TTC549 (cell line): Measurements from ENCODE around the gene TTLL13.

Experiments used
- FAIRE-seq: peaks from 2 replicates; lab custom pipeline; 2012; peaks lifted over from hg19 to GRCh38; lab: Jason Lieb, UNC

TTLL13 gene

DNA sequence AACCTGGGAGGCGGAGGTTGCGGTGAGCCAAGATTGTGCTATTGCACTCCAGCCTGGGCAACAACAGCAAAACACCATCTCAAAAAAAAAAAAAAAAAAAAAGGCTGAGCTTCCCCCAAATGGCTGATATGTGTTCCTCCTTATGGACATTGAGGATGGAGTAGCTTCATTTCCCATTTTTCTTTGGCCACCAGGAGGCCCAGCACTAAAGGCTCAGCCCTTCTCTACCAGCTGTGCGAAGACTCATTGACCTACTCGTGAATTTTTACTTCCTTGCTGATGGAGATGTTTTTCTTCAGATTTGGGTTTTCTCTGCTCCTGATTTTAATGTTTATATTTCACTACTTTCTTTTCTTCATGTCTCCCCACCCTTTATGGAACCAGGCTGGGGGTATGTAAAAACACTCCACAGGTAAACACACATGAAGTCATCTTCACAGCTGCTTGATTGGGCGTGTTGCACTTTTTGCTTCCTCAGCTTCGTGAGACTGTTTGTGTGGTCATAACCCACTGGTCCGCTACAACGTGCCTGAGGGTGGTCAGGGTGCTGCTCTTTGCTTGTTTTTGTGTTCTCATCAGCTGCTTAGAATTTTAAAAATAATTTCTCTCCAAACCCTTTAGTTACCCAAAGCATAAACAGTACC lies 34.7 kb upstream of the TTLL13 start:
- no peak for FAIRE-seq

DNA sequence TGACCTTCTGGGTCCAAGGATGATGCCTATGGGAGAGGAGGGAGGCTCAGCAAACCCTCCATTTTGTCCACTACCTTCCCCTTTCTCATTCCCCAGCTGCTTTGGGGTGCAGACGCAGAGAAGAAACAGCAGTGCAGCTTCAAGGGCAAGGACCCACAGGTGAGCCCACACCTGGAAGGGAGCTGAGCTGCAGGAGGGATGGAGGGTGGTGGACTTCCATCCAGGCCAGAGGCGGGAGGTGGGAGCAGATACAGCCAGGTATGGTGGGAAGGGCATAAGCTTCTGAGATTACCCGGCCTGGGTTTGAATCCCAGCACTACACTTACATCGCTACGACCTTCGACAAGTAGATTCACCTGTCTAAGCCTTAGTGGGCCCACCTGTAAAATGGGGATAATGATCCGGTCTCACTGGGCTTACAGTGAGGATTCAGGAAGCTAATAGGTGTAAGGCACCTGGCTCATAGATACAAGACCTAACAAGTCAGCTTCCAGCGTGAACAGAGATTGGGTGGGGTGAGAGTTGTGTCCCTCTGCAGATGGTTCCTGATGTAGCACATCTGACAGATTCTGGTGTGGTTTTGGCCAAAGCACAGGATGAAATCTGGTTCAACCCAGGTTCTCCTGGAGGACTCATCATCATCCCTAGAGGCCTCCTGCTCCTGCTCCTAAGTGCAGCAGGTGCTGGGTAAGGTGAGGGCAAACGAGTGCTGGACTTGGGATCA lies 31.5 kb upstream of the TTLL13 start:
- FAIRE-seq = no peak

DNA sequence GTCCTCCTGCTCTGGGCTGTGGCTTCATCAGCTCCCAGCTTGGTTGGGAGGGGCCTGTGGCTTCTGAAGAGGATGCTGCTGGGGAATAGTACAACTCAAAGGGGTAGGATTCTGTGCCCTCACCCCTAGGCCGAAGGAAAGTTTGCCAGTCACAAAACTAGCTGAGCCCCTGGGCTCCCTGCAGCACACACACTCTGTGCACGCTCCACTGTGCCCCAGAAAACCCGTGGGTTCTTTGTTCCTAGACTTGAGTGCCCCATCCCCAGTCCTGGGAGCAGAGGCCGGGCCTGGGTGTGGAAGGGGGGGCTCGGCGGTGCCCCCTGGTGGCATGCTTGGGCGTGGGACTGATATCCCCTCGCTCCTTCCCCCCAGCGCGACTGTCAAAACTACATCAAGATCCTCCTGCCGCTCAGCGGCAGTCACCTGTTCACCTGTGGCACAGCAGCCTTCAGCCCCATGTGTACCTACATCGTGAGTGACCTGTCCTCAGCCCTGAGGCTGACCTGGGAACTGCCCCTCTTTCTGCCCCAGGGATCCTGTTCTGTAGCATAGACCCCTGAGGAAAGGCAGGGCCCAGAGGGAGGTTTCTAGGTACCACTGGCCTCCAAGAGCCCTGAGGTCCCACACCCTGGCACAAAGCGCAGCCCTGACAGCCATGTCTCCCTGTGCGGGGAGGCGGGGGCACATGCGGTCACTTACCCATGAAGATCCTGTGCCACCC lies 29.8 kb upstream of the TTLL13 start:
- no peak for FAIRE-seq

DNA sequence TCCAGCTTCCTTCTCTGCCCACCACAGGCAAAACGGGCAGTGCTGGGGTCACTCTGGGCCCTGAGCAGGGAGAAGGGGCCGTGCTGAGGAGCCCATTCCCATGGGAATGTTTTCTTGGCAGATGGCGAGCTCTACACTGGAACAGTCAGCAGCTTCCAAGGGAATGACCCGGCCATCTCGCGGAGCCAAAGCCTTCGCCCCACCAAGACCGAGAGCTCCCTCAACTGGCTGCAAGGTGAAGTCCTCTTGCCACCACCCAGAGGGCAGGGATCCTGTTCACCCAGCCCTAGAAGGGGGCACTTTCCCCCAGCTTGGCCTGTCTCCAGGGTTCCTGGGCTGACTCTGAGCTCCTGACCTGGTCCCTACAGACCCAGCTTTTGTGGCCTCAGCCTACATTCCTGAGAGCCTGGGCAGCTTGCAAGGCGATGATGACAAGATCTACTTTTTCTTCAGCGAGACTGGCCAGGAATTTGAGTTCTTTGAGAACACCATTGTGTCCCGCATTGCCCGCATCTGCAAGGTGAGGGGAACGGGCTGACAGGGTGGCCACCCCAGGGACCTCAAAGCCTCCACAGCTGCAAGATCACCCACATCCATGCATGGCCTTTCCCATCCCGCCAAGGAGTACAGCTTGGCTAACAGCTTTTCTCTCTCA lies 28.0 kb upstream of the TTLL13 start:
- FAIRE-seq = no peak

DNA sequence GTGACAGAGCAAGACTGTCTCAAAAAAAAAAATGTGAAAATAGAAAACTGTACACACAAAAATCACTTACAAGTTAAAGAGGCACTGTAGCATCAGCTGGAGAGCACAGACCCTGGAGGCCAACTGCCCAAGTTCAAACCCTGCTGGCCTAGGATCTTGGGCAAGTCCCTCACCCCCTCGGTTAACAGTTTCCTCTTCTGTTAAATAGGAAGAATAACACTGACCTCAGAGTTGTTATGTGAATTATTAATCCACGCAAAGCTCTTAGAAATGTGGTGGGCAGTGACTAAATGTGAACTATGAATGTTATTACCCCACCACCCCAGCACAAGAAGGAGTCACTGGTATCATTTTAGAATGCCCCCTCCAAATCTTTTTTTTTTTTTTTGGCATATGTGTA lies 26.8 kb upstream of the TTLL13 start:
- FAIRE-seq = no peak

DNA sequence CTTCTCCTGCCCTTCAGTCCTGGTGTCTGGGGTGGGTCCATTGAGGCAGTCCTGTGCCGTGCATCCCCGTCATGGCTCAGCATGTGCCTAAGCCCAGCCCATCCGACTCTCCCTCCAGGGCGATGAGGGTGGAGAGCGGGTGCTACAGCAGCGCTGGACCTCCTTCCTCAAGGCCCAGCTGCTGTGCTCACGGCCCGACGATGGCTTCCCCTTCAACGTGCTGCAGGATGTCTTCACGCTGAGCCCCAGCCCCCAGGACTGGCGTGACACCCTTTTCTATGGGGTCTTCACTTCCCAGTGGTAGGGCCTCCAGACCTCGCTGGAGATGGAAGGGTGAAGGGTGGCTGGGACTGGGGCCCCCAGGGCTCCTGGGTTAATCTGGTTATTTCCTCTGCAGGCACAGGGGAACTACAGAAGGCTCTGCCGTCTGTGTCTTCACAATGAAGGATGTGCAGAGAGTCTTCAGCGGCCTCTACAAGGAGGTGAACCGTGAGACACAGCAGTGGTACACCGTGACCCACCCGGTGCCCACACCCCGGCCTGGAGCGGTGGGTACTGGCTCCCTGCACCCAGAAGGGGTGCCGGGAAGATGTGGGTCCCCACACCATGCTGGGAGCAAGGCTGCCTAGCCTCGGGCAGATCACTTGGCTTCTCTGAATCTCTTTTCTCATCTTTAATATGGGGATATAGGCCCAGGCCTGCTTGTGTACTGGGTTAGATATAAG lies 25.8 kb upstream of the TTLL13 start:
- no peak for FAIRE-seq

DNA sequence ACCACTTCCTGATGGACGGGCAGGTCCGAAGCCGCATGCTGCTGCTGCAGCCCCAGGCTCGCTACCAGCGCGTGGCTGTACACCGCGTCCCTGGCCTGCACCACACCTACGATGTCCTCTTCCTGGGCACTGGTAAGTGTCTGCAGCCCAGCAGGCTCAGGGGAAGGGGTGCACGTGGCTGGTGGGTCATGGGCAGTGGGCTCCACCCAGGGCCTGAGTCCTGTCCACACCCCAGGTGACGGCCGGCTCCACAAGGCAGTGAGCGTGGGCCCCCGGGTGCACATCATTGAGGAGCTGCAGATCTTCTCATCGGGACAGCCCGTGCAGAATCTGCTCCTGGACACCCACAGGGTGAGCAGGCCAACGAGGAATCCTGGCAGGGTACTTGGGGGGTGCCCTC lies 24.3 kb upstream of the TTLL13 start:
- no peak for FAIRE-seq

DNA sequence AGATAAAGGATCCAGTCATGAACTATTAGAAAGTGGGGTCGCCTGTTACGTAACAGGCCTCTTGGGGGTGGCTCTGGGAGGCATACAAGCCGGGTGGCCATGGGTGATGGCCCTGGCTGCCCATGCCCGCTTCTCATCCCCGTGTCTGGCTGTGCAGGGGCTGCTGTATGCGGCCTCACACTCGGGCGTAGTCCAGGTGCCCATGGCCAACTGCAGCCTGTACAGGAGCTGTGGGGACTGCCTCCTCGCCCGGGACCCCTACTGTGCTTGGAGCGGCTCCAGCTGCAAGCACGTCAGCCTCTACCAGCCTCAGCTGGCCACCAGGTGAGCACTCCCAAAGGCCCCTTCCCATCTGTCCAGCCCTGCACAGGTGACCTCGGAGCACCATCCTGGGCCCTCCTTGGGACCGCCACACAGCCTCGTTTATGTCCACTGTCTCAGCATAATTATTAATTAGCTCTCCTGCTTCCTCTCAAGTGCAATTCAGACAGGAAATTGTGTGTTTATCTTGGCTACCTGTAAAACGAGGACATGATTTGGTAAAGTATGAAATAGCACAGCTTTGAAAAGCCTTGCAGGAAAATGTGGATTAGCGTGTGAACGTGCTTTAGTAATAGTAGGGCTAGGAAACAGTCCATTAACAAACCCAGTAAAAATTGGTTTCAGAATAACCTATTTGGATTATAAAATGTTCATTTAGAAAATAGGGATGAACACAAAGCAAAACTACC lies 23.7 kb upstream of the TTLL13 start:
- FAIRE-seq = no peak

DNA sequence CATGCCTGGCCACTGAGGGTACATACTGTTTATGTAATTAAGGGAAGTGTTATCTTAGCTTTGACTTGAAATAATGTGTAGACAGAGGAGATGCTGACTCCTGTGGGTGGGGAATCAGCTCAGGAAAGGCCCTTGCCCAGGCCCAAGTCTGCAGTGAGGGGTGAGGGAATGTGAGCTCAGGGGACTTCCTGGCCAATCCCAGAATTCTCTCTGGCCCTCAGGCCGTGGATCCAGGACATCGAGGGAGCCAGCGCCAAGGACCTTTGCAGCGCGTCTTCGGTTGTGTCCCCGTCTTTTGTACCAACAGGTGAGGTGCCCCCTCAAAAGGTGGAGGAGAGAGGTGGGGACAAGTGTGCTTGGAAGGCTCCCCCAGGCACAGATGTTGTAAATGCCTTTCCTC lies 22.0 kb upstream of the TTLL13 start:
- FAIRE-seq = no peak

DNA sequence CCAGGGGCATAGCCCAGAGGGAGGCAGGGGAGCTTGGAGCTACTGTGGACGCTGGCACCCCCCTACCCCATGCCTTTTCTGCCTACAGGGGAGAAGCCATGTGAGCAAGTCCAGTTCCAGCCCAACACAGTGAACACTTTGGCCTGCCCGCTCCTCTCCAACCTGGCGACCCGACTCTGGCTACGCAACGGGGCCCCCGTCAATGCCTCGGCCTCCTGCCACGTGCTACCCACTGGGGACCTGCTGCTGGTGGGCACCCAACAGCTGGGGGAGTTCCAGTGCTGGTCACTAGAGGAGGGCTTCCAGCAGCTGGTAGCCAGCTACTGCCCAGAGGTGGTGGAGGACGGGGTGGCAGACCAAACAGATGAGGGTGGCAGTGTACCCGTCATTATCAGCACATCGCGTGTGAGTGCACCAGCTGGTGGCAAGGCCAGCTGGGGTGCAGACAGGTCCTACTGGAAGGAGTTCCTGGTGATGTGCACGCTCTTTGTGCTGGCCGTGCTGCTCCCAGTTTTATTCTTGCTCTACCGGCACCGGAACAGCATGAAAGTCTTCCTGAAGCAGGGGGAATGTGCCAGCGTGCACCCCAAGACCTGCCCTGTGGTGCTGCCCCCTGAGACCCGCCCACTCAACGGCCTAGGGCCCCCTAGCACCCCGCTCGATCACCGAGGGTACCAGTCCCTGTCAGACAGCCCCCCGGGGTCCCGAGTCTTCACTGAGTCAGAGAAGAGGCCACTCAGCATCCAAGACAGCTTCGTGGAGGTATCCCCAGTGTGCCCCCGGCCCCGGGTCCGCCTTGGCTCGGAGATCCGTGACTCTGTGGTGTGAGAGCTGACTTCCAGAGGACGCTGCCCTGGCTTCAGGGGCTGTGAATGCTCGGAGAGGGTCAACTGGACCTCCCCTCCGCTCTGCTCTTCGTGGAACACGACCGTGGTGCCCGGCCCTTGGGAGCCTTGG lies 21.3 kb upstream of the TTLL13 start:
- FAIRE-seq = no peak

DNA sequence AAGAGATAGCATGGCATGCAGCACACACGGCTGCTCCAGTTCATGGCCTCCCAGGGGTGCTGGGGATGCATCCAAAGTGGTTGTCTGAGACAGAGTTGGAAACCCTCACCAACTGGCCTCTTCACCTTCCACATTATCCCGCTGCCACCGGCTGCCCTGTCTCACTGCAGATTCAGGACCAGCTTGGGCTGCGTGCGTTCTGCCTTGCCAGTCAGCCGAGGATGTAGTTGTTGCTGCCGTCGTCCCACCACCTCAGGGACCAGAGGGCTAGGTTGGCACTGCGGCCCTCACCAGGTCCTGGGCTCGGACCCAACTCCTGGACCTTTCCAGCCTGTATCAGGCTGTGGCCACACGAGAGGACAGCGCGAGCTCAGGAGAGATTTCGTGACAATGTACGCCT lies 20.4 kb upstream of the TTLL13 start:
- no peak for FAIRE-seq

DNA sequence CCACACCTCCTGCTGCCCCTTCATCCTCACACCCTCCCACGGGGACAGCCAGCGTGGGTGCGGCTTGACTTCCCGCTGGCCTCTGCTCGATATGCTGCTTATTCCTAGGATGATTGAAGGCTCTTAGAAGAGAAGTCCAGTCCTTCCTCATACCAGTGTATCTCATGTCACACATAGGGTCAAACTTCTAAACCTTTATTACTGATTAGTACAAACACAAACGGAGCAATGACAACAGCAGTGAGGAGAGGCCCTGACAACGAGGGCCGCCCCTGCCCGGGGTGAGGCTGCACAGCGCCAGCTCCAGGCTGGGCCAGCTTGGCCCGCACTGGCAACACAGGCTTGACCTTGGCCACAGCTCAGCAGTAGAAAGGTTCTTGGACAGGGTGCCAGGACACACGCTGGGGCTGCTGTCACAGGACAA lies 19.3 kb upstream of the TTLL13 start:
- no peak for FAIRE-seq

DNA sequence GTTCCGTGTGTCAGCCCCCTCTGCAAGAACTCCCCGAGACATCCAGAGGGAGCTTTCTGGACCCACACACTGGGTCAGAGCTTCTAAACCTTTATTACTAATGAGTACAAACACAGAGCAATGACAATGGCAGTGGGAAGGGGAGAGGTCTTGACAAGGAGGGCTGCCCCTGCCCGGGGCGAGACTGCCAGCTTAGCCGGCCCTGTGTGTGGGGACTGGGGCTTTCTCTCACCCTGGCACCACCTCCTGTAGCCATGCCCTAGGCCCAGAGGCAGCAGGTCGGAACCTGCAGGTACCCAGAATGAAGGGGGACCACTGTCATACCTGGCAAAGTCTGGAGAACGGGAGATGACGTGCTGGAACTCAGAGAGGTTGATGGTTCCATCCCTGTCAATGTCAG lies 18.7 kb upstream of the TTLL13 start:
- FAIRE-seq = no peak

DNA sequence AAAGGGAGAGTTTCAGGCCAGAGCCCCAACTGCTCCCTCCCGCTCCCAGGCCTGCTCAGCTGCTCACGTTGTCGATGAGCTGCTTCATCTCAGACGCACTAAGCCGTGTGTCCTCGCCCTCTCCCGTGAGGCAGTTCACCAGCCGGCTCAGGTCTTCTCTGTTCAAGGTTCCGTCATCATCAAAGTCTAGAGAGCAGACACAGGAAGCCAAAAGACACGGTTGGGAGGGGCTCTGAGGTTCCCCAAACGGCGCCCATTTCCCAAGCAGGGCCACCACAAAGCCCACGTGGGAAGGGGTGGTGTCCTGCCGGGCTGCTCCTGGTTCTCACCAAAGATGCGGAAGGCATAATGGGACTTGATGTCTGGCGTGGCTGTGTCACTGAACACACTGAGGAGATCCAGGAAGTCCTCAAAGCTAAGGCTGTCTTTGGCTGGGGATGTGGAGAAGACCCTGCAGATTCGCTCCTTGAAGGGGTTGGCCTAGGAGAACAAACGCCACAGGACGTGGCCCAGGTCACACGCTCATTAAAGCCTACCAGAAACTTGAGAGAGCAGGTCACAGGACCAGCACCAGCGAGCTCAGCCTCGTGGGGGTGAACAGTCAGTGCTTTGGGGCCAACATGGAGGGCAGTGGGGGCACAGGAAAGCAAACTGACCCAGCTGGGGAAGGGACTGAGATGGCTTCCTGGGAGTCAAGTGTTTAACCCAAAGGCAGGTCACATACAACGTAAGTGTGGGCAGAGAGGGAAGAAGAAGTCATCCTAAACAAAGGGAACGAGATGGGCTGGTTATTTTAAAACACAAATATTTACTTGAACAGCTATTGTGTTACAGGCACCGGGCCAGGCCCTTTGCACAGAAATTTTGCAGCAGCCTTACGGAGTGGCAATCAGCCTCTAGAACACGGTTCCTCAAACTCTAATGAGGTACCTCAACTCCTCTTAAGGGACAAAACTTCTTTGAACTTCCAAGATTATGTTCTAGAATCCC lies 18.0 kb upstream of the TTLL13 start:
- no peak for FAIRE-seq

DNA sequence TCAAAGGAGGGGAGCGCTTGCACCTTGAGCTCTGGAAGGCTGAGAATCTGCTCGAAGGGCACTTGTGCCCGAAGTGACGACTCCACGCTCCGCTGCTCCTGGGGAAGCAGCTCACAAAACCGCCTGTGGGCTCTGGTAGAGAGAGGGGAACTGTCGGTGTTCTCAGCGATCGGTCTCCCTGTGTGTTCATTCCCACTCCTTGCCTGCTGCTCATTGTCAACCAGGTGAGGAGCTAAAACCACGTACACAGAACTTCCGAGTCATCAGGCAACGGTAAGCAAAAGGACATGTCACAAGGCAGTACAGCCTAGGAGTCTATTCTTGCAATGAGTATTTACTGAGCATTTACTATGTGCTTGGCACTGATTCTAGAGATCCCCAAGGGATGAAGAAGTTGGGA lies 17.2 kb upstream of the TTLL13 start:
- FAIRE-seq = no peak

DNA sequence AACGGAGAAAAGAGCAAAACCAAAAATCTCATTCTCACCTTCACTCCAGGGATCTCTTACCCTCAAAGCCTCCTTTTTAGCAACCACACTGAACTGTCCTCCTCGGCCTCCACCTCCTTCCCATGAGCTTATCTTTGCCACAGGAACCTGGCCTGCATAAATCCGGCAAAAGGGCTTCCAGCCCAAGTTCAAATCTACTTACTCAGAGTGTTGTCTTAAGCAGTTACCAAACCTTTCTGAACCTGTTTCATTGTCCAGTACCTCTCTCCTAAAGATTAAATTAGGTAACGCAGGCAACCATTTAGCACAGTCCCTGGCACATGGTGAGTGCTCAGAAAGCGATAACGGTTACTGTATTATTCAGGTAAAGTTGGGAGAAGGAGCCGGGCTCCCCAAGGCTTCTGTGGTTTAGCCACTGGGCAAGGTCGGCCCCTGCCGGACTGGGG lies 16.4 kb upstream of the TTLL13 start:
- no peak for FAIRE-seq

DNA sequence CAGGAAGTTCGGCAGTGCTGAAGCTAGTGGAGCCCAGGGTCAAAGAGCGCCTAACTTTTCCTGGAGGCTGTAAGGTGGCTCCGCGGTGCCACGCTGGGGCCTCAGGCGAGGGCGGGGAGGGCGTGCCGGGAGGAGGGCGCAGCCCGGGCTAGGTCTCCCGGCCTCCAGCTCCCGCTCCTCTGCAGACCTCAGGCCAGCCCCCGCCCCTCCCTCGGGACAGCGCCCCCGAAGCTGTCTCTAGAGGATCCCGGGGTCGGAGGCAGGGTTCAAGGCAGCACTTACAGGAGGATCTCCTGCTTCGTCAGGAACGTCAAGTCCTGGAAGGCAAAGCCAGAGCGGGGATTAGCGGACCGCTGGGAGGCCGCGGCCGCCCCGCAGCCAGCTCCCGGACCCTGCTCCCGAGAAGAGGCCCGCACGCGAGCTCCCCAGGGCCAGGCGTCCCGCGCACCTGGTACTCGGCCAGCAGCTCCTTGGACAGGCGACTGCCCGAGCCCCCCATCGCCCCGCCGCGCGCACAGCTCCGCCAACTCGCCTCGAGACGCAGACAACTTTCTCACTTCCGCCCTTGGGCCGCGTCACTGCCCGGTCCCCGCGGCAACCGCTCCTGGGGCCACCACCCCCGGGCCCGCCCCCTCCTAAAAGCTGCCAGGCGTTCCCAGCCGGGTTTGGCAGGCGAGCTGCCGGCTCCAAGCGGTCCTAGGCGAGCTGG lies 15.8 kb upstream of the TTLL13 start, which contains the start of gene CIB1:
TSS of gene CIB1 (minus strand) at position 555 of the 709 bp plus-strand sequence. CDS start at position 499, 56 bp downstream.
- FAIRE-seq = no peak
